K562 (cell line): ENCODE data around the gene TBX1. TPM values are rescaled to one million over a fixed set of nuclear protein-coding genes. Genes with fewer than 3 reads are reported as not detected.
A peak's percentile ranks its signal among the peaks of the same experiment; 100 is the strongest.

Source experiments
- CEBPB ChIP-seq: fragments of 450-650 bp; IDR thresholded peaks from 2 replicates; pipeline ENCODE4 v1.6.1; 2016; ENCODE audit warnings: missing genetic modification characterization, missing compliant biosample characterization
- CREB3L1 ChIP-seq: fragments of 450-650 bp; IDR thresholded peaks from 2 replicates; pipeline ENCODE4 v1.6.1; 2014; ENCODE audit warnings: low read depth, mild to moderate bottlenecking, moderate library complexity, borderline replicate concordance
- HMG20A ChIP-seq: fragments of 450-650 bp; formaldehyde crosslinking; conservative IDR thresholded peaks from 2 replicates; pipeline ENCODE4 v1.4.0; 2020; ENCODE audit warnings: mild to moderate bottlenecking, mixed read lengths
- JUND ChIP-seq, 2 experiments: IDR thresholded peaks; 2 replicates in 1 of 2; 3 replicates in 1 of 2; pipeline ENCODE4 v1.6.1; 2011; ENCODE audit warnings: borderline replicate concordance in 2 of 2, low read depth in 2 of 2, low read length in 2 of 2, improper control_type of control experiment in 1 of 2, missing biosample characterization in 1 of 2, missing genetic modification characterization in 1 of 2, missing genetic modification reagents in 1 of 2
- MCM2 ChIP-seq: fragments of 450-650 bp; IDR thresholded peaks from 2 replicates; pipeline ENCODE4 v1.6.1; 2017; ENCODE audit warnings: low read depth, mild to moderate bottlenecking
- NBN ChIP-seq: fragments of 450-650 bp; IDR thresholded peaks from 2 replicates; pipeline ENCODE4 v1.6.1; 2016; ENCODE audit warnings: low read depth, mild to moderate bottlenecking
- NFIX ChIP-seq: fragments of 250-450 bp; sonication (Bioruptor Pico); IDR thresholded peaks from 2 replicates; pipeline ENCODE4 v1.4.0; 2020; ENCODE audit warnings: low read depth, mild to moderate bottlenecking, moderate library complexity
- NR2F6 ChIP-seq: fragments of 450-650 bp; formaldehyde crosslinking; IDR thresholded peaks from 2 replicates; pipeline ENCODE4 v1.4.0; 2020; ENCODE audit warnings: mild to moderate bottlenecking
- REST ChIP-seq, 2 experiments: fragments of 450-650 bp; formaldehyde crosslinking in 1 of 2; IDR thresholded peaks; 2 replicates each; pipeline versions ENCODE4 v1.4.0 to v1.6.1; 2014 to 2020; ENCODE audit warnings: mild to moderate bottlenecking in 2 of 2, borderline replicate concordance in 1 of 2, low read depth in 1 of 2
- SRSF1 ChIP-seq: fragments of 200-400 bp; formaldehyde crosslinking; IDR thresholded peaks from 2 replicates; pipeline ENCODE4 v1.6.1; 2017; ENCODE audit warnings: mild to moderate bottlenecking, low read depth, low read length, moderate library complexity
- ZC3H8 ChIP-seq: fragments of 450-650 bp; IDR thresholded peaks from 2 replicates; pipeline ENCODE4 v1.6.1; 2017
- polyA plus RNA-seq, 8 experiments: library from polyadenylated mRNA; depleted of rRNA in 4 of 8; stranded (reverse) in 5 of 8; unstranded in 3 of 8; fragments of >200 nt; fragmentation: Nextera tagmentation in 2 of 8; fragmentation: Illumina TruSeq in 1 of 8; extraction: Ambion mirVana in 2 of 8; extraction: Trizol in 1 of 8; gene quantifications; 2 replicates each; pipeline versions ENCODE4 v1.2.1 to v1.2.3, GENCODE V29; 2011 to 2014; ENCODE audit warnings: inconsistent platforms in 1 of 8, missing spikeins in 1 of 8
- total RNA-seq, 7 experiments: library from RNA; depleted of rRNA in 6 of 7; stranded (reverse); fragments of >200 nt in 6 of 7; fragmentation: Illumina TruSeq in 2 of 7; extraction: Trizol in 2 of 7; gene quantifications; 2 replicates each; pipeline versions ENCODE4 v1.2.1 to v1.2.3, GENCODE V29; 2011 to 2021; ENCODE audit warnings: low replicate concordance in 1 of 7
- TF ChIP-seq, protein P1 (sequence below): fragments of 450-650 bp; IDR thresholded peaks from 2 replicates; pipeline ENCODE4 v1.6.1; 2018; ENCODE audit warnings: mild to moderate bottlenecking, low read depth; ENCODE audit not compliant: partially characterized antibody

The TBX1 gene
- total and polyA plus RNA-seq, 9 of the 15 experiments (the other 6 are each of a cell fraction or from before 2014, with no cell fraction given) = 0.07 to 35.0 (median 3.9) TPM

DNA sequence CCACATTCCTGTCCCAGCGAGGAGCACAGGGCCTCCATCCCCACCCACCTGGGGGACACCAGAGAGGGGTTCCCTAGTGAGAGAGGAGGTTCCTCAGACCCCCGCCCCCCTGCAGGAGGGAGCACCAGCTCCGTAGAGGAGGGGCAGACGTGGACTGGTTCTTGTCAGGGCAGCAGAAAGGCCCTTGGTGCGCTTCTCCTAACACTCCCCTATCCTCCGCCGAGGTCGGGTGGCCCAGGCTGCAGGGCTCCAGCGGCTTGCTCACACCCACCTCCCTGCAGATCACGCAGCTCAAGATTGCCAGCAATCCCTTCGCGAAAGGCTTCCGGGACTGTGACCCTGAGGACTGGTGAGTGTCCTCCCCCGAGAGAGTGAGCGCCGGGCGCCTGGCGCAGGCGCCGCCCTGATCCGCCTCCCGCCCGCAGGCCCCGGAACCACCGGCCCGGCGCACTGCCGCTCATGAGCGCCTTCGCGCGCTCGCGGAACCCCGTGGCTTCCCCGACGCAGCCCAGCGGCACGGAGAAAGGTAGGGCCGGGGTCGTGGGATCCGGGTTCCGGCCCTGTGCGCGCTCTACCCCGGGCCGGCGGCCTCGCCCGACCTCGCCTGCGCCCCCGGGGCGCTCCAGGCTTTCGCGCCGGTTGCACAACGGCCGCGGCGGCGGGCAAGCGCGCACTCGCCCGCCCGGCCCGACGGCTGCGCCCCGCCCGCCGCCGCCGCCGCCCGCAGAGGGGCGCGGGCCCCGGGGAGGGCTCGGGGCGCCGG is 5.1 kb downstream of the TBX1 start (continued):
- TF ChIP-seq REST (IDR thresholded peaks at IDR 0.05; ENCODE audit: borderline replicate concordance) (peak; percentile 43), REST (CRISPR knock-in tag; IDR thresholded peaks at IDR 0.05; ENCODE audit: low read depth) (no peak), JUND (IDR thresholded peaks at IDR 0.05; ENCODE audit: borderline replicate concordance, low read depth, low read length) (peak; percentile 9; the same call in 1 of the 2 replicates), JUND (tag; IDR thresholded peaks at IDR 0.05; ENCODE audit: borderline replicate concordance, low read depth, low read length) (no peak), NBN (no peak), CEBPB (no peak), MCM2 (no peak), HMG20A (CRISPR knock-in tag) (no peak), SRSF1 (no peak), ZC3H8 (no peak), NFIX (CRISPR knock-in tag) (no peak), CREB3L1 (no peak), NR2F6 (CRISPR knock-in tag) (no peak)
- TF ChIP-seq, protein P1, sequence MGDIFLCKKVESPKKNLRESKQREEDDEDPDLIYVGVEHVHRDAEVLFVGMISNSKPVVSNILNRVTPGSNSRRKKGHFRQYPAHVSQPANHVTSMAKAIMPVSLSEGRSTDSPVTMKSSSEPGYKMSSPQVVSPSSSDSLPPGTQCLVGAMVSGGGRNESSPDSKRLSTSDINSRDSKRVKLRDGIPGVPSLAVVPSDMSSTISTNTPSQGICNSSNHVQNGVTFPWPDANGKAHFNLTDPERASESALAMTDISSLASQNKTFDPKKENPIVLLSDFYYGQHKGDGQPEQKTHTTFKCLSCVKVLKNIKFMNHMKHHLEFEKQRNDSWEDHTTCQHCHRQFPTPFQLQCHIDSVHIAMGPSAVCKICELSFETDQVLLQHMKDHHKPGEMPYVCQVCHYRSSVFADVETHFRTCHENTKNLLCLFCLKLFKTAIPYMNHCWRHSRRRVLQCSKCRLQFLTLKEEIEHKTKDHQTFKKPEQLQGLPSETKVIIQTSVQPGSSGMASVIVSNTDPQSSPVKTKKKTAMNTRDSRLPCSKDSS = no peak
